H9 (cell line): ENCODE measurements around the gene GRIN3B. TPM values are rescaled to one million over a fixed set of nuclear protein-coding genes. Genes with fewer than 3 reads are reported as not detected.
A peak's percentile ranks its signal among the peaks of the same experiment; 100 is the strongest.

ENCODE experiments used
- DNase-seq: peaks from one replicate; pipeline ENCODE4 v3.0.0-alpha.2; 2017
- H2AFZ ChIP-seq: one replicate; pipeline ENCODE4 v1.6.1; 2013; ENCODE audit warnings: mild to moderate bottlenecking, low read length, control low read depth, moderate library complexity
- H2AK5ac ChIP-seq: 2 replicates; pipeline ENCODE4 v1.6.1; 2013; ENCODE audit warnings: low read length, control low read depth, mixed read lengths; ENCODE audit not compliant: insufficient read length
- H2BK120ac ChIP-seq: one replicate; pipeline ENCODE4 v1.6.1; 2013; ENCODE audit warnings: low read depth, mild to moderate bottlenecking, low read length, control low read depth, inconsistent platforms; ENCODE audit not compliant: poor library complexity, severe bottlenecking
- H2BK12ac ChIP-seq: 2 replicates; pipeline ENCODE4 v1.6.1; 2013; ENCODE audit warnings: low read length, control low read depth, mixed read lengths, low read depth; ENCODE audit not compliant: insufficient read length
- H2BK15ac ChIP-seq: 2 replicates; pipeline ENCODE4 v1.6.1; 2013; ENCODE audit warnings: low read depth, low read length, control low read depth
- H2BK20ac ChIP-seq: one replicate; pipeline ENCODE4 v1.6.1; 2013; ENCODE audit warnings: low read depth, mild to moderate bottlenecking, low read length, control low read depth, inconsistent platforms; ENCODE audit not compliant: poor library complexity, severe bottlenecking
- H2BK5ac ChIP-seq: 2 replicates; pipeline ENCODE4 v1.6.1; 2013; ENCODE audit warnings: low read length, control low read depth, mixed read lengths; ENCODE audit not compliant: insufficient read length
- H3K14ac ChIP-seq: 2 replicates; pipeline ENCODE4 v1.6.1; 2013; ENCODE audit warnings: low read length, control low read depth; ENCODE audit not compliant: insufficient read depth
- H3K18ac ChIP-seq: 2 replicates; pipeline ENCODE4 v1.6.1; 2013; ENCODE audit warnings: low read depth, mild to moderate bottlenecking, mixed read lengths, low read length, control low read depth; ENCODE audit not compliant: insufficient read length
- H3K23ac ChIP-seq: 2 replicates; pipeline ENCODE4 v1.6.1; 2013; ENCODE audit warnings: low read length, control low read depth, mixed read lengths, low read depth; ENCODE audit not compliant: insufficient read length
- H3K23me2 ChIP-seq: 2 replicates; pipeline ENCODE4 v1.6.1; 2013; ENCODE audit warnings: low read depth, mild to moderate bottlenecking, mixed read lengths, low read length, control low read depth; ENCODE audit not compliant: insufficient read length, poor library complexity, severe bottlenecking
- H3K27ac ChIP-seq: 2 replicates; pipeline ENCODE4 v1.5.1; 2013; ENCODE audit warnings: low read length, control low read depth, mixed read lengths, low read depth; ENCODE audit not compliant: insufficient read length
- H3K27me3 ChIP-seq: 2 replicates; pipeline ENCODE4 v1.6.1; 2013; ENCODE audit warnings: low read length, control low read depth, inconsistent platforms; ENCODE audit not compliant: insufficient read depth
- H3K4ac ChIP-seq: 2 replicates; pipeline ENCODE4 v1.6.1; 2013; ENCODE audit warnings: low read depth, mild to moderate bottlenecking, control low read depth, inconsistent platforms, low read length, moderate library complexity
- H3K4me1 ChIP-seq: 2 replicates; pipeline ENCODE4 v1.6.1; 2013; ENCODE audit warnings: low read length, control low read depth, inconsistent platforms; ENCODE audit not compliant: insufficient read depth
- H3K4me2 ChIP-seq: 2 replicates; pipeline ENCODE4 v1.6.1; 2013; ENCODE audit warnings: low read length, control low read depth, mixed read lengths; ENCODE audit not compliant: insufficient read length, insufficient read depth
- H3K56ac ChIP-seq: 2 replicates; pipeline ENCODE4 v1.6.1; 2013; ENCODE audit warnings: low read depth, mild to moderate bottlenecking, mixed read lengths, low read length, control low read depth; ENCODE audit not compliant: insufficient read length
- H3K79me1 ChIP-seq: 2 replicates; pipeline ENCODE4 v1.6.1; 2013; ENCODE audit warnings: low read depth, mild to moderate bottlenecking, moderate library complexity, low read length, control low read depth, inconsistent platforms; ENCODE audit not compliant: insufficient read depth, poor library complexity, severe bottlenecking
- H3K79me2 ChIP-seq: 2 replicates; pipeline ENCODE4 v1.6.1; 2013; ENCODE audit warnings: low read length, control low read depth, inconsistent platforms; ENCODE audit not compliant: insufficient read depth
- H3K9ac ChIP-seq: 2 replicates; pipeline ENCODE4 v1.6.1; 2013; ENCODE audit warnings: low read length, control low read depth, mixed read lengths; ENCODE audit not compliant: insufficient read length; ENCODE audit errors: extremely low read depth
- H3K9me3 ChIP-seq: one replicate; pipeline ENCODE4 v1.6.1; 2013; ENCODE audit warnings: low read depth, low read length, inconsistent platforms; ENCODE audit not compliant: control insufficient read depth
- H3T11ph ChIP-seq: one replicate; pipeline ENCODE4 v1.6.1; 2013; ENCODE audit warnings: mild to moderate bottlenecking, low read length, control low read depth, inconsistent platforms
- H4K20me1 ChIP-seq: one replicate; pipeline ENCODE4 v1.6.1; 2013; ENCODE audit not compliant: control insufficient read depth, insufficient read length, insufficient read depth
- H4K5ac ChIP-seq: 2 replicates; pipeline ENCODE4 v1.6.1; 2013; ENCODE audit warnings: low read depth, mild to moderate bottlenecking, mixed read lengths, low read length, control low read depth; ENCODE audit not compliant: insufficient read length
- H4K8ac ChIP-seq: replicated peaks from 2 replicates; pipeline ENCODE4 v1.6.1; 2013; ENCODE audit warnings: low read length, control low read depth, mixed read lengths, low read depth; ENCODE audit not compliant: insufficient read length
- H4K91ac ChIP-seq: 2 replicates; pipeline ENCODE4 v1.6.1; 2013; ENCODE audit warnings: low read depth, mild to moderate bottlenecking, moderate library complexity, mixed read lengths, low read length, control low read depth; ENCODE audit not compliant: insufficient read length
- H3K27ac Mint-ChIP-seq, 3 experiments: 2 replicates in 2 of 3; 3 replicates in 1 of 3; pipeline ENCODE4 v1.8.0; 2020 to 2021; ENCODE audit warnings: mixed read lengths in 3 of 3, mild to moderate bottlenecking in 1 of 3, moderate library complexity in 1 of 3
- H3K27me3 Mint-ChIP-seq: 2 replicates; pipeline ENCODE4 v1.8.0; 2021; ENCODE audit warnings: low read depth, mild to moderate bottlenecking, moderate library complexity, mixed read lengths
- H3K36me3 Mint-ChIP-seq, 3 experiments: 2 replicates in 2 of 3; 3 replicates in 1 of 3; pipeline ENCODE4 v1.8.0; 2020 to 2021; ENCODE audit warnings: low read depth in 3 of 3, mixed read lengths in 3 of 3; ENCODE audit not compliant: insufficient read depth in 1 of 3
- H3K4me1 Mint-ChIP-seq, 2 experiments: 2 replicates each; pipeline ENCODE4 v1.8.0; 2020; ENCODE audit warnings: mixed read lengths in 2 of 2
- H3K4me3 Mint-ChIP-seq, 2 experiments: 2 replicates in 1 of 2; 3 replicates in 1 of 2; pipeline ENCODE4 v1.8.0; 2020 to 2021; ENCODE audit warnings: mild to moderate bottlenecking in 2 of 2, mixed read lengths in 2 of 2, moderate library complexity in 1 of 2
- H3K9me3 Mint-ChIP-seq, 2 experiments: 2 replicates in 1 of 2; 3 replicates in 1 of 2; pipeline ENCODE4 v1.8.0; 2020; ENCODE audit warnings: mild to moderate bottlenecking in 2 of 2, mixed read lengths in 2 of 2, moderate library complexity in 1 of 2
- WGBS: extraction: QIAGEN DNeasy Blood & Tissue Kit; methylation state at CpG from one replicate; pipeline ENCODE4 v1.1.7; 2013; ENCODE audit warnings: missing lambda C conversion rate, low lambda C conversion rate, mixed read lengths; ENCODE audit not compliant: insufficient read length; ENCODE audit errors: extremely low coverage; 5-methylcytosine and 5-hydroxymethylcytosine counted together
- total RNA-seq: library from RNA; stranded (reverse); gene quantifications from 2 replicates; pipeline ENCODE4 v1.2.1, GENCODE V29; 2021
- TF ChIP-seq, protein P1 (sequence below): fragments of 200-600 bp; sonication (generic); conservative IDR thresholded peaks from 3 replicates; pipeline ENCODE4 v1.8.0; 2021; ENCODE audit warnings: antibody characterized with exemption, mild to moderate bottlenecking

GRIN3B gene
- total RNA-seq, 1 experiment from 2014 or later: 1.0 TPM

DNA sequence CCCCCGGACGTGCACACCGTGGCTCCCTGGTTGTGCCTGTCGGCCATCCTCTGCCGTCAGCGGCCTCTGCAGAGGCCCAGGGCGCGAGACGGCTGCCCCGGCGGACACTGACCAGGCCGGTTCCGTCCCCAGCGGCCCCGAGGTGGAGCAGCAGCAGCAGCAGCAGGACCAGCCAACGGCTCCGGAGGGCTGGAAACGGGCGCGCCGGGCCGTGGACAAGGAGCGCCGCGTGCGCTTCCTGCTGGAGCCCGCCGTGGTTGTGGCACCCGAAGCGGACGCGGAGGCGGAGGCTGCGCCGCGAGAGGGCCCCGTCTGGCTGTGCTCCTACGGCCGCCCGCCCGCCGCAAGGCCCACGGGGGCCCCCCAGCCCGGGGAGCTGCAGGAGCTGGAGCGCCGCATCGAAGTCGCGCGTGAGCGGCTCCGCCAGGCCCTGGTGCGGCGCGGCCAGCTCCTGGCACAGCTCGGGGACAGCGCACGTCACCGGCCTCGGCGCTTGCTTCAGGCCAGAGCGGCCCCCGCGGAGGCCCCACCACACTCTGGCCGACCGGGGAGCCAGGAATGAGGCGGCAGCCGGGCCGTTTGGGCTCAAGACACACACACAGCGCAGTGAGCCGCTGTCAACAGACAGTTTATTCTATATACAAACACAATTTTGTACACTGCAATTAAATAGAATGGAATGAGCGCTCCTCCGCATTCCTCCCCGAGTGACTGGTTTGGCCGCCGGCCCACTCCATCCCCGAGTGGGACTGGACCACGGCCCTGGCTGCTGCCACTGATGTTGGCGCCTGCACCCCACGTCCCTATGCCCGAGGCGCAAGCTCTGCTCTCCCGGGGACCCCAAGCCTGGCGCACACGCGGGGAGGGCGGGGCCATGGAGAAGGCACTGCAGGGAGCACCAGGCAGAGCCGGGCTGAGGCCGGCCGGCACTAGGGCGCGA lies 9.1 kb downstream of the GRIN3B start:
- no peak overlapping the region for H2BK20ac ChIP-seq
- H2BK12ac ChIP-seq: no peak overlapping the region
- TF ChIP-seq, protein P1, sequence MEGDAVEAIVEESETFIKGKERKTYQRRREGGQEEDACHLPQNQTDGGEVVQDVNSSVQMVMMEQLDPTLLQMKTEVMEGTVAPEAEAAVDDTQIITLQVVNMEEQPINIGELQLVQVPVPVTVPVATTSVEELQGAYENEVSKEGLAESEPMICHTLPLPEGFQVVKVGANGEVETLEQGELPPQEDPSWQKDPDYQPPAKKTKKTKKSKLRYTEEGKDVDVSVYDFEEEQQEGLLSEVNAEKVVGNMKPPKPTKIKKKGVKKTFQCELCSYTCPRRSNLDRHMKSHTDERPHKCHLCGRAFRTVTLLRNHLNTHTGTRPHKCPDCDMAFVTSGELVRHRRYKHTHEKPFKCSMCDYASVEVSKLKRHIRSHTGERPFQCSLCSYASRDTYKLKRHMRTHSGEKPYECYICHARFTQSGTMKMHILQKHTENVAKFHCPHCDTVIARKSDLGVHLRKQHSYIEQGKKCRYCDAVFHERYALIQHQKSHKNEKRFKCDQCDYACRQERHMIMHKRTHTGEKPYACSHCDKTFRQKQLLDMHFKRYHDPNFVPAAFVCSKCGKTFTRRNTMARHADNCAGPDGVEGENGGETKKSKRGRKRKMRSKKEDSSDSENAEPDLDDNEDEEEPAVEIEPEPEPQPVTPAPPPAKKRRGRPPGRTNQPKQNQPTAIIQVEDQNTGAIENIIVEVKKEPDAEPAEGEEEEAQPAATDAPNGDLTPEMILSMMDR: no peak
- Mint-ChIP-seq H3K27ac (peak overlapping the region in 1 of 3 experiments; percentile 80; a peak in 1 of 7 replicates), H3K36me3 (peaks cover 2 to 24% (median 23%) of the 10 kb centered on the region in 3 experiments; a peak in 6 of 7 replicates), H3K27me3 (peaks cover 2% of the 10 kb centered on the region; the same call in 1 of the 2 replicates), H3K9me3 (no peaks in the 10 kb centered on the region), H3K4me1 (no peaks in the 10 kb centered on the region), H3K4me3 (no peak overlapping the region)
- no peak overlapping the region for H3K4me2 ChIP-seq
- H3K18ac ChIP-seq: no peak overlapping the region
- no peak overlapping the region for H3K14ac ChIP-seq
- H3K4ac ChIP-seq: no peak overlapping the region
- H3K4me1 ChIP-seq: no peaks in the 10 kb centered on the region
- H3K23me2 ChIP-seq: no peaks in the 10 kb centered on the region
- no peak overlapping the region for H4K8ac ChIP-seq
- H2BK15ac ChIP-seq: no peak overlapping the region
- no peak for DNase-seq
- H3T11ph ChIP-seq: no peak overlapping the region
- H3K9me3 ChIP-seq: no peaks in the 10 kb centered on the region
- WGBS: no CpG with 5 or more reads among the region's 92 CpGs
- H4K91ac ChIP-seq: no peak overlapping the region
- no peak overlapping the region for H3K56ac ChIP-seq
- H3K27ac ChIP-seq: no peak overlapping the region
- no peak overlapping the region for H2BK5ac ChIP-seq
- H2AFZ ChIP-seq: no peak overlapping the region
- H3K9ac ChIP-seq: no peak overlapping the region
- H3K23ac ChIP-seq: no peak overlapping the region
- H3K27me3 ChIP-seq: no peaks in the 10 kb centered on the region
- H2AK5ac ChIP-seq: no peak overlapping the region
- no peak overlapping the region for H4K5ac ChIP-seq
- H3K79me2 ChIP-seq: no peaks in the 10 kb centered on the region
- H4K20me1 ChIP-seq: no peaks in the 10 kb centered on the region
- no peaks in the 10 kb centered on the region for H3K79me1 ChIP-seq
- H2BK120ac ChIP-seq: no peak overlapping the region
